Lower lobe of right lung (tissue), 2 donors: ENCODE results near the gene WDR31. TPM values are rescaled to one million over a fixed set of nuclear protein-coding genes. Genes with fewer than 3 reads are reported as not detected.

Source experiments
- ATAC-seq, 2 donors: fragments of 200-7000 bp; cut with Tn5 transposase; one replicate each; pipeline ENCODE4 v1.9.1; 2020 to 2022; ENCODE audit warnings: mild to moderate bottlenecking in 2 of 2, moderate library complexity in 2 of 2
- DNase-seq: peaks from one replicate; pipeline ENCODE4 v3.0.0-alpha.2; 2020
- H3K27ac ChIP-seq: fragments of 200-600 bp; one replicate; pipeline ENCODE4 v1.8.0; 2022
- H3K27me3 ChIP-seq: fragments of 200-600 bp; one replicate; pipeline ENCODE4 v1.8.0; 2022; ENCODE audit warnings: low read depth
- H3K36me3 ChIP-seq: fragments of 200-600 bp; one replicate; pipeline ENCODE4 v1.8.0; 2022; ENCODE audit warnings: mild to moderate bottlenecking
- H3K4me1 ChIP-seq: fragments of 200-600 bp; one replicate; pipeline ENCODE4 v1.8.0; 2022
- H3K4me3 ChIP-seq: fragments of 200-600 bp; one replicate; pipeline ENCODE4 v1.8.0; 2022; ENCODE audit warnings: mild to moderate bottlenecking
- H3K9me3 ChIP-seq: fragments of 200-600 bp; one replicate; pipeline ENCODE4 v1.8.0; 2022
- intact Hi-C: fragments of 100-400 bp; cut with DNase I; formaldehyde crosslinking; loops from one replicate; pipeline ENCODE4 v1.11.0; 2022
- total RNA-seq: library from RNA; stranded (reverse); fragmentation: NEBNext Ultra II Directional; extraction: Animal tissue kit (Norgen Biotek cat#: 25700); gene quantifications from one replicate; pipeline ENCODE4 v1.2.1, GENCODE V29; 2021
- TF ChIP-seq, protein P1 (sequence below): fragments of 200-600 bp; IDR thresholded peaks from one replicate; pipeline ENCODE4 v1.8.0; 2022; ENCODE audit warnings: antibody characterized with exemption, mild to moderate bottlenecking
- donor health status: DM: no; HTN: yes; CAD: no; lungs with severe emphysema.

Gene WDR31
- total RNA-seq, 1 donor from 2014 or later: 4.5 TPM

DNA sequence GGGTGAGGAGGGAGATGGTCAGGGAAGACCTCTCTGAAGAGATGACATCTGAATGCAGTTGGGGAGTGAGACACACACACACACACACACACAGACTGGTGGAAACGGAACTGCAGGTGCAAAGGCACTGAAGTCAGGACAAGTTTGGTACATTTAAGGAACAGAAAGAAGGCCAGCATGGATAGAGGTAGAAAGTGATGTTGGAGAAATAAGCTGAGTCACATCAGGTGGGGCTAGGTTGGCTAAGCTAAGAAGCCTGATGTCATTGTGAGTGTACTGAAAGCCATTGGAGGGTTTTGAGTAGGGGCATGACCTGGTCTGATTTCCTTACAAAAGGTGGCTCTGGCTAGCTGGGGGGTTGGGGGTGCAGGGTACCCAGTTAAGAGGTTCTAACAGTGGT lies 12.3 kb upstream of the WDR31 start:
- no peak overlapping the region for H3K27ac ChIP-seq
- H3K36me3 ChIP-seq: no peaks in the 10 kb centered on the region
- TF ChIP-seq, protein P1, sequence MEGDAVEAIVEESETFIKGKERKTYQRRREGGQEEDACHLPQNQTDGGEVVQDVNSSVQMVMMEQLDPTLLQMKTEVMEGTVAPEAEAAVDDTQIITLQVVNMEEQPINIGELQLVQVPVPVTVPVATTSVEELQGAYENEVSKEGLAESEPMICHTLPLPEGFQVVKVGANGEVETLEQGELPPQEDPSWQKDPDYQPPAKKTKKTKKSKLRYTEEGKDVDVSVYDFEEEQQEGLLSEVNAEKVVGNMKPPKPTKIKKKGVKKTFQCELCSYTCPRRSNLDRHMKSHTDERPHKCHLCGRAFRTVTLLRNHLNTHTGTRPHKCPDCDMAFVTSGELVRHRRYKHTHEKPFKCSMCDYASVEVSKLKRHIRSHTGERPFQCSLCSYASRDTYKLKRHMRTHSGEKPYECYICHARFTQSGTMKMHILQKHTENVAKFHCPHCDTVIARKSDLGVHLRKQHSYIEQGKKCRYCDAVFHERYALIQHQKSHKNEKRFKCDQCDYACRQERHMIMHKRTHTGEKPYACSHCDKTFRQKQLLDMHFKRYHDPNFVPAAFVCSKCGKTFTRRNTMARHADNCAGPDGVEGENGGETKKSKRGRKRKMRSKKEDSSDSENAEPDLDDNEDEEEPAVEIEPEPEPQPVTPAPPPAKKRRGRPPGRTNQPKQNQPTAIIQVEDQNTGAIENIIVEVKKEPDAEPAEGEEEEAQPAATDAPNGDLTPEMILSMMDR: no peak
- no peak for ATAC-seq
- intact Hi-C loops: no loop called here
- H3K4me1 ChIP-seq: peaks cover 13% of the 10 kb centered on the region
- H3K4me3 ChIP-seq: no peak overlapping the region
- H3K9me3 ChIP-seq: no peaks in the 10 kb centered on the region
- no peak for DNase-seq
- H3K27me3 ChIP-seq: peaks cover 19% of the 10 kb centered on the region

DNA sequence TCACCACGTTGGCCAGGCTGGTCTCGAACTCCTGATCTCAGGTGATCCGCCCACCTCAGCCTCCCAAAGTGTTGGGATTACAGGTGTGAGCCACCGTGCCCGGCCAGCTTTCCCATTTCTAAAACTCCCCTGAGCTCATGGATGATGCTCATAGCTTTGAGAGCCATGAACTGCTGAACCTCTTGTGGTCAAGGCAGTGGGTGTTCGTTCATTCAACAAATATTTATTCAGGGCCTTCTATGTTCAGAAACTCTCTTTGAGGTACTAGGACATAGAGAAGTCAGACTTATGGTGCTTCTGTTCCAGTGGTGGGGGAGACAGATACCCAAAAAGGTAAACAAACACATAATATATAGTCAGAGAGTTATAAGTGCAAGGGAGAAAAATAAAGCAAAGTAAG lies 11.9 kb upstream of the WDR31 start:
- no peaks in the 10 kb centered on the region for H3K36me3 ChIP-seq
- H3K9me3 ChIP-seq: no peaks in the 10 kb centered on the region
- H3K27me3 ChIP-seq: peaks cover 19% of the 10 kb centered on the region
- intact Hi-C loops: no loop called here
- no peak overlapping the region for H3K27ac ChIP-seq
- TF ChIP-seq, protein P1: no peak
- peaks cover 13% of the 10 kb centered on the region for H3K4me1 ChIP-seq
- no peak for DNase-seq
- no peak for ATAC-seq
- H3K4me3 ChIP-seq: no peak overlapping the region

DNA sequence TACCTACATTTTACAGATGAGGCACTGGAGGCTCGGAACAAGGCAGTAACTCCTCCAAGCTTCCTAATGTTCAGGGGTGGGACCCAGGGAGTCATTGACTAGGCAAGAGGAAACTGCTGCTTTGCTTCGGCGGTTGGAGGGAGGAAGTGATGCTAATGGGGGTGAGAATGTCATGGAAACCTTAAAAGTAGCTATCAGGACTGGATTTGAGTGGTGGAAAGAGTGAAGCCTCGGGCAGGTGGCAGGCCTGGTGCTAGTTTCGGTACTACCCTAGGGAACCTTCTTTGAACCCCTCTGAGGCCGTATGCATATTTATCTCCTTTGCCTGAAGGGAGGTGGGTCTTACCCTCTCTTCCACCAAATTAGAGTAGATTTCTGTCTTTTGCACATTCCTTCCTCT lies 10.9 kb upstream of the WDR31 start:
- no peak for DNase-seq
- TF ChIP-seq, protein P1: no peak
- Histone ChIP-seq H3K4me1 (peaks cover 13% of the 10 kb centered on the region), H3K36me3 (no peaks in the 10 kb centered on the region), H3K4me3 (no peak overlapping the region), H3K27ac (no peak overlapping the region), H3K27me3 (peaks cover 19% of the 10 kb centered on the region), H3K9me3 (no peaks in the 10 kb centered on the region)
- ATAC-seq: no peak
- intact Hi-C loops: no loop called here

DNA sequence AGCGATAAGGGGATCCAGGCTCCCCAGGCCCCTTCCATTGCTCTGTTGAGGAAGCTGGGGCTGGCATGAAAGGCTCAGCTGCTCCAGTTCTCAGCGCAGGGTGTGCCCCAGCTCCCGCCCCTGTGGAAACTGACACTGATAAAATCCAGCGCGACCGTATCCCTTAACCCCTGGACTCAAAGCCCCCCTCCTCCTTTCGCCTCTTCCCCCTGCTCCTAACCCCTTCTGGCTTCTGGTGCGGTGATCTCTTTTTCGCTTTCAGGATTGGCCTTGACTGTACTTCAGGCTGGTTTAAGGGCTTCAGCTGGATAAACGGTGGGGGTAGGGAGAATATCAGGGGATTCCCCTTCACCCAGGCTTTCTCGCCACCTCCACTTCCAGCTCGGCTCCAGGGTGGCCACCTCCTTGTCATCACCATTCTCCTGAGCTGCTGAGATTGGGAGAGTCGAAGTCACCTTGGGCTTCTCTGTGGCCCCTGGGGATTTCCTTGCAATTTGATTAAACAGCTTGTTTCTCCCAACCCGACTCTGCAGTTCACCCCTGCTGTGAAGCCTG lies 10.1 kb upstream of the WDR31 start:
- H3K4me3 ChIP-seq: peak overlapping the region; percentile 66
- peaks cover 13% of the 10 kb centered on the region for H3K4me1 ChIP-seq
- TF ChIP-seq, protein P1: no peak
- H3K27me3 ChIP-seq: peaks cover 19% of the 10 kb centered on the region
- no peak for DNase-seq
- no peaks in the 10 kb centered on the region for H3K36me3 ChIP-seq
- H3K9me3 ChIP-seq: no peaks in the 10 kb centered on the region
- intact Hi-C loops: no loop called here
- ATAC-seq: peak; percentile 27 to 59
- H3K27ac ChIP-seq: no peak overlapping the region

DNA sequence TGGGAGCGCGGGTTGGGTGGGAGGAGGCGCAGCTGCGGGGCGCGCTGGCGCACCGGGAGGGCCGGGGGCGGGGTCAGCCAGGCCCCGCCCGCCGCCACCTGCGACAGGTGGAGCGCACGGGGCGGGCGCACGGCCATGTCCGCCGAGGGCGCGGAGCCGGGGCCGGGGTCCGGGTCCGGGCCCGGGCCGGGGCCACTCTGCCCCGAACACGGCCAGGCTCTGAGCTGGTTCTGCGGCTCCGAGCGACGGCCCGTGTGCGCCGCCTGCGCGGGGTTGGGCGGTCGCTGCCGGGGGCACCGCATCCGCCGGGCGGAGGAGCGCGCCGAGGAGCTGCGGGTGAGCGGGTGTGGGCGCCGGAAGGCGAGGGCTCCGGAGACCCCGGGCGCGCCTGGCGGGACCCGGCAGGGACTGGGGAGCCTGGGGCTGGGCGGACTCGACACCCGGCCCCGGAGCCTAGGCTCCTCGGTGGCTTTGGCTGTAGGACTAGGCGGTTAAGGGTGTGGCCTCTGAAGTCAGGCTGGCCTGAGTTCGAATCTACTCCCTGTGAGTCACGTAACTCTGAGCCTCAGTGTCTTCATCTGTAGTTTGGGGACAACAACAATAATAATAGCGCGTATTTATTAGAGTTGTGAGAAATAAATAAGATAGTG lies 9.5 kb upstream of the WDR31 start, which contains the start of gene BSPRY:
Gene BSPRY (plus strand): TSS at position 97 of the 650 bp plus-strand sequence. CDS start 39 bp downstream, at position 136.
- ATAC-seq (peak; percentile 87 to 95), DNase-seq (peak; percentile 53)
- Histone ChIP-seq H3K9me3 (no peaks in the 10 kb centered on the region), H3K4me1 (peaks cover 13% of the 10 kb centered on the region), H3K4me3 (peak within 1 kb of the TSS; percentile 66), H3K27ac (no peak within 1 kb of the TSS), H3K36me3 (no peaks in the 10 kb centered on the region), H3K27me3 (peaks cover 19% of the 10 kb centered on the region)
- intact Hi-C loops: no loop called here
- TF ChIP-seq, protein P1: no peak
